Cardiac fibroblast (primary cell): Measurements from ENCODE around the gene CMC2.

ENCODE experiments used
- DNase-seq, 2 donors: peaks; one replicate each; pipeline versions ENCODE4 v3.0.0 to v3.0.0-alpha.2; 2010; ENCODE audit warnings: low read depth in 2 of 2
- H3K4me3 ChIP-seq, 2 donors: replicated peaks in 1 of 2; 1 replicate in 1 of 2; 2 replicates in 1 of 2; pipeline ENCODE4 v1.5.1; 2011; ENCODE audit warnings: low read depth in 2 of 2, low read length in 2 of 2, mild to moderate bottlenecking in 2 of 2, moderate library complexity in 1 of 2
- CTCF ChIP-seq: IDR thresholded peaks from one replicate; pipeline ENCODE4 v1.5.1; 2011; ENCODE audit warnings: low read depth, mild to moderate bottlenecking, low read length, inconsistent platforms

The CMC2 gene

GRCh38 chr16:80923356-80923755 lies 83.3 kb downstream of the CMC2 start:
- no peak overlapping the region for H3K4me3 ChIP-seq
- no peak for DNase-seq
- TF ChIP-seq CTCF, result no peak
